Measurements from ENCODE around the gene RNF157.

Gene RNF157

GRCh38 chr17:76240461-76241203, at the start of gene RNF157:
Gene RNF157 (minus strand): TSS chr17:76240493. CDS start chr17:76240240, 253 bp downstream.
- DNase-seq (ENCODE audit: low read depth), result no peak

GRCh38 chr17:76281573-76282371, 41.5 kb upstream of the RNF157 start:
- DNase-seq (ENCODE audit: low read depth), result no peak

GRCh38 chr17:76280650-76281049, 40.4 kb upstream of the RNF157 start:
- no peak for DNase-seq (ENCODE audit: low read depth)

- DNase-seq (ENCODE audit: low read depth), result no peak
Measured at GRCh38 chr17:76279742-76280287, 39.5 kb upstream of the RNF157 start.

GRCh38 chr17:76278952-76279741, 38.9 kb upstream of the RNF157 start:
- DNase-seq (ENCODE audit: low read depth), result peak; percentile 81

GRCh38 chr17:76278268-76278908, 38.1 kb upstream of the RNF157 start:
- DNase-seq (ENCODE audit: low read depth), result no peak

GRCh38 chr17:76277300-76278267, 37.3 kb upstream of the RNF157 start:
- DNase-seq (ENCODE audit: low read depth), result no peak

- DNase-seq (ENCODE audit: low read depth), result no peak
Measured at GRCh38 chr17:76276461-76277299, 36.4 kb upstream of the RNF157 start.

- DNase-seq (ENCODE audit: low read depth), result no peak
Measured at GRCh38 chr17:76276069-76276431, 35.8 kb upstream of the RNF157 start.

GRCh38 chr17:76275382-76276068, 35.2 kb upstream of the RNF157 start:
- no peak for DNase-seq (ENCODE audit: low read depth)

GRCh38 chr17:76274112-76274956, 34.0 kb upstream of the RNF157 start:
- no peak for DNase-seq (ENCODE audit: low read depth)

- no peak for DNase-seq (ENCODE audit: low read depth)
Measured at GRCh38 chr17:76273445-76274111, 33.3 kb upstream of the RNF157 start.

GRCh38 chr17:76272541-76273444, 32.5 kb upstream of the RNF157 start:
- peak; percentile 53 for DNase-seq (ENCODE audit: low read depth)

GRCh38 chr17:76271669-76272540, 31.6 kb upstream of the RNF157 start:
- DNase-seq (ENCODE audit: low read depth), result peak; percentile 85

Data from stimulated activated CD8-positive, alpha-beta memory T cell treated with anti-CD3 and anti-CD28 coated beads, Interleukin-4, amount 100 ng/mL, for 24 hours (primary cell).